Spleen (tissue), 7 donors: ENCODE data around the gene ANKRD60.

ENCODE experiments used
- CTCF ChIP-seq, 11 experiments: fragments of 200-600 bp in 7 of 11; fragments of 450-650 bp in 4 of 11; sonication (generic) in 4 of 11; IDR thresholded peaks in 8 of 11; conservative IDR thresholded peaks in 3 of 11; 1 replicate in 7 of 11; 2 replicates in 4 of 11; pipeline versions ENCODE4 v1.4.0 to v1.8.0; 2016 to 2021; ENCODE audit warnings: antibody characterized with exemption in 11 of 11, inconsistent platforms in 4 of 11, mild to moderate bottlenecking in 1 of 11
- POLR2A ChIP-seq, 3 donors: fragments of 450-650 bp; IDR thresholded peaks; one replicate each; pipeline ENCODE4 v1.5.1; 2017; ENCODE audit warnings: antibody characterized with exemption in 3 of 3, mild to moderate bottlenecking in 1 of 3
- POLR2AphosphoS5 ChIP-seq, 3 donors: sonication (generic); formaldehyde crosslinking; IDR thresholded peaks; one replicate each; pipeline ENCODE4 v1.5.1; 2017; ENCODE audit warnings: antibody characterized with exemption in 3 of 3
- donor health status: DM: no; HTN: no; CAD: no; lungs with moderate emphysema.
- donor health status: DM: no; HTN: no; CAD: no.
- donor health status: DM: no; HTN: no; CAD: no.

- TF ChIP-seq CTCF (IDR thresholded peaks at IDR 0.05 in 8 of 11, conservative IDR thresholded peaks at IDR 0.05 in 3 of 11) (no peak), POLR2A (IDR thresholded peaks at IDR 0.05) (no peak), POLR2AphosphoS5 (IDR thresholded peaks at IDR 0.05) (no peak)
These were observed 31.9 kb downstream of the ANKRD60 start for GRCh38 chr20:58196402-58197184.
